Measurements from ENCODE around the gene MAPK7.

DNA sequence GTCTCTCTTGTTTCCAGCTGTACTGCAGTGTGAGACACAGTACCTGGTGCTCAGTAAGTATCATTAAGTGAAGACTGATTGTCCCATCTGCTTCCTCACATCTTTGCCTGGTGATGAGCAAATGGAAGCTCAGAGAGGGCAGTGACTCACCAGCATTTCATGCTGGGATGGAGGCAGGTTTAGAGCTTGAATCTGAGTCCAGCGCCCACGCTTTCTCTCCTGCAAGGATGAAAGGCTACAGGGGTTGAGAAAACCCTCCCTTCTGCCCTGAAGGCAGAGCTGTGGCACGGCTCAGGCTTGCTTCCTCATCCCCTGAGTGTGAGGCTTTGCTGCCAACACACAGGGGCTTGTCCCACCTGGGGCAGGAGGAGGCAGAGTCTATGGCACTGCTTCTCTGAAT is 31.2 kb downstream of the MAPK7 start:
- no peak for TF ChIP-seq CTCF (IDR thresholded peaks at IDR 0.05)
- TF ChIP-seq POLR2A (IDR thresholded peaks at IDR 0.05): no peak
